Esophagus squamous epithelium (tissue), 4 donors: ENCODE data around the gene OR6M1.

Experiments used
- POLR2A ChIP-seq, 4 donors: fragments of 450-650 bp; IDR thresholded peaks; one replicate each; pipeline ENCODE4 v1.6.1; 2017; ENCODE audit warnings: antibody characterized with exemption in 4 of 4, mild to moderate bottlenecking in 4 of 4, moderate library complexity in 3 of 4
- TF ChIP-seq, protein P1 (sequence below), 6 experiments: fragments of 450-650 bp in 4 of 6; fragments of 200-600 bp in 2 of 6; sonication (generic) in 2 of 6; IDR thresholded peaks; one replicate each; pipeline ENCODE4 v1.5.1; 2016 to 2019; ENCODE audit warnings: antibody characterized with exemption in 6 of 6, mild to moderate bottlenecking in 4 of 6, moderate library complexity in 4 of 6

DNA sequence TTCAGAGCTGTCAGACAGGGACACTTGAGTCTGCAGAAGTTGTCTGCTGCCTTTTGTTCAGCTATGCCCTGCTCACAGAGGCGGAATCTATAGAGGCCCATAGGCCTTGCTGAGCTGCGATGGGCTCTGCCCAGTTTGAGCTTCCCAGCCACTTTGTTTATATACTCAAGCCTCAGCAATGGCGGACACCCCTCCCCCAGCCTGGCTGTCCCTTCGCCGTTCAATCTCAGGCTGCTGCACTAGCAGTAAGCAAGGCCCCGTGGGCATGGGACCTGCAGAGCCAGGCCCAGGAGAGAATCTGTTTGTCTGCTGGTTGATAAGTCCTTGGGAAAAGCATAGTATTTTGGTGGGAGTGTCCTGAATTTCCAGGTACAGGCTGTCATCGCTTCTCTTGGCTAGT, 23.6 kb upstream of the OR6M1 start:
- TF ChIP-seq, protein P1, sequence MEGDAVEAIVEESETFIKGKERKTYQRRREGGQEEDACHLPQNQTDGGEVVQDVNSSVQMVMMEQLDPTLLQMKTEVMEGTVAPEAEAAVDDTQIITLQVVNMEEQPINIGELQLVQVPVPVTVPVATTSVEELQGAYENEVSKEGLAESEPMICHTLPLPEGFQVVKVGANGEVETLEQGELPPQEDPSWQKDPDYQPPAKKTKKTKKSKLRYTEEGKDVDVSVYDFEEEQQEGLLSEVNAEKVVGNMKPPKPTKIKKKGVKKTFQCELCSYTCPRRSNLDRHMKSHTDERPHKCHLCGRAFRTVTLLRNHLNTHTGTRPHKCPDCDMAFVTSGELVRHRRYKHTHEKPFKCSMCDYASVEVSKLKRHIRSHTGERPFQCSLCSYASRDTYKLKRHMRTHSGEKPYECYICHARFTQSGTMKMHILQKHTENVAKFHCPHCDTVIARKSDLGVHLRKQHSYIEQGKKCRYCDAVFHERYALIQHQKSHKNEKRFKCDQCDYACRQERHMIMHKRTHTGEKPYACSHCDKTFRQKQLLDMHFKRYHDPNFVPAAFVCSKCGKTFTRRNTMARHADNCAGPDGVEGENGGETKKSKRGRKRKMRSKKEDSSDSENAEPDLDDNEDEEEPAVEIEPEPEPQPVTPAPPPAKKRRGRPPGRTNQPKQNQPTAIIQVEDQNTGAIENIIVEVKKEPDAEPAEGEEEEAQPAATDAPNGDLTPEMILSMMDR (IDR thresholded peaks at IDR 0.05): no peak
- TF ChIP-seq POLR2A (IDR thresholded peaks at IDR 0.05): no peak
